Suprapubic skin (tissue), 4 donors: ENCODE data around the gene HSD17B1.

Source experiments
- CTCF ChIP-seq, 2 donors: fragments of 200-600 bp in 1 of 2; fragments of 450-650 bp in 1 of 2; sonication (generic) in 1 of 2; IDR thresholded peaks; one replicate each; pipeline ENCODE4 v1.5.1; 2016 to 2019; ENCODE audit warnings: antibody characterized with exemption in 2 of 2, mild to moderate bottlenecking in 1 of 2, moderate library complexity in 1 of 2
- POLR2A ChIP-seq, 2 donors: fragments of 450-650 bp; IDR thresholded peaks; one replicate each; pipeline ENCODE4 v1.6.1; 2017; ENCODE audit warnings: antibody characterized with exemption in 2 of 2, mild to moderate bottlenecking in 2 of 2, moderate library complexity in 2 of 2
- POLR2AphosphoS5 ChIP-seq, 3 donors: sonication (generic); formaldehyde crosslinking; IDR thresholded peaks; one replicate each; pipeline ENCODE4 v1.6.1; 2017; ENCODE audit warnings: antibody characterized with exemption in 3 of 3

- TF ChIP-seq POLR2A (IDR thresholded peaks at IDR 0.05) (no peak), CTCF (IDR thresholded peaks at IDR 0.05) (no peak), POLR2AphosphoS5 (IDR thresholded peaks at IDR 0.05) (no peak)
Measured at GRCh38 chr17:42544874-42545283, 7.8 kb upstream of the HSD17B1 start.
